AG04449 (cell line): ENCODE results near the gene CD8B2.

ENCODE experiments used
- CTCF ChIA-PET: fragments of 350-600 bp; formaldehyde crosslinking; extraction: SDS; loops from one replicate; lab custom pipeline; 2021; ENCODE audit warnings: antibody characterized with exemption; lab: Yijun Ruan, JAX
- POLR2A ChIA-PET: fragments of 400-600, 350-600 bp; formaldehyde crosslinking; extraction: SDS; loops from one replicate; lab custom pipeline; 2020; ENCODE audit warnings: antibody characterized with exemption, inconsistent platforms; lab: Yijun Ruan, JAX
- DNase-seq: peaks from one replicate; pipeline ENCODE4 v3.0.0-alpha.2; 2010; ENCODE audit warnings: low read depth, low spot score
- H3K4me3 ChIP-seq: 2 replicates; pipeline ENCODE4 v1.5.1; 2011; ENCODE audit warnings: low read depth, mild to moderate bottlenecking, control low read depth, low read length
- TF ChIP-seq, protein P1 (sequence below): IDR thresholded peaks from one replicate; pipeline ENCODE4 v1.5.1; 2011; ENCODE audit warnings: mild to moderate bottlenecking, moderate library complexity, low read length, control low read depth, inconsistent platforms; ENCODE audit not compliant: insufficient read depth; ENCODE audit errors: missing control alignments

Gene CD8B2

DNA sequence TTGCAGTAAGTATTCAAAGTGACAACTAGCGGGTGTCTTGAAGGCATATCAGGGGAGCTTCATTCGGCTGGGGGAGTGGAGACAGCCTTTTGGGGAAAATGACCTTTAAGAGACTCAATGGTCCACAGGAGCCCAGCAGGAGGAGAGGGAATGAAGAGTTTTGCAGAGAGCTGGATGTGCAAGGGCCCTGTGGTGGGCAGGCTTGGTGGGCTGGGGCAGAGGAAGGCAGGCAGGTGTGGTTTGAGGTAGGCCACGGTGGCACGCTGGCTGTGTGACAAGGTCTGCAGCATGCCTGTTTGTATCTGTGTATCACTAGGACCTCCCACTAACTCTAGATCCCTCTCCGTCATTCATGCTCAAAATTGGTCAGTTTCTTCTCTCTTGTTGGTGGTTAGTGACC lies 53.7 kb downstream of the CD8B2 start:
- POLR2A ChIA-PET = no interaction called here
- CTCF ChIA-PET = interaction anchor here (5.8 kb wide), 1 partner anchor 436 kb away, joined by 37 read pairs; no protein-coding TSS in a partner anchor
- H3K4me3 ChIP-seq = no peak overlapping the region
- no peak for DNase-seq
- TF ChIP-seq, protein P1, sequence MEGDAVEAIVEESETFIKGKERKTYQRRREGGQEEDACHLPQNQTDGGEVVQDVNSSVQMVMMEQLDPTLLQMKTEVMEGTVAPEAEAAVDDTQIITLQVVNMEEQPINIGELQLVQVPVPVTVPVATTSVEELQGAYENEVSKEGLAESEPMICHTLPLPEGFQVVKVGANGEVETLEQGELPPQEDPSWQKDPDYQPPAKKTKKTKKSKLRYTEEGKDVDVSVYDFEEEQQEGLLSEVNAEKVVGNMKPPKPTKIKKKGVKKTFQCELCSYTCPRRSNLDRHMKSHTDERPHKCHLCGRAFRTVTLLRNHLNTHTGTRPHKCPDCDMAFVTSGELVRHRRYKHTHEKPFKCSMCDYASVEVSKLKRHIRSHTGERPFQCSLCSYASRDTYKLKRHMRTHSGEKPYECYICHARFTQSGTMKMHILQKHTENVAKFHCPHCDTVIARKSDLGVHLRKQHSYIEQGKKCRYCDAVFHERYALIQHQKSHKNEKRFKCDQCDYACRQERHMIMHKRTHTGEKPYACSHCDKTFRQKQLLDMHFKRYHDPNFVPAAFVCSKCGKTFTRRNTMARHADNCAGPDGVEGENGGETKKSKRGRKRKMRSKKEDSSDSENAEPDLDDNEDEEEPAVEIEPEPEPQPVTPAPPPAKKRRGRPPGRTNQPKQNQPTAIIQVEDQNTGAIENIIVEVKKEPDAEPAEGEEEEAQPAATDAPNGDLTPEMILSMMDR = no peak

DNA sequence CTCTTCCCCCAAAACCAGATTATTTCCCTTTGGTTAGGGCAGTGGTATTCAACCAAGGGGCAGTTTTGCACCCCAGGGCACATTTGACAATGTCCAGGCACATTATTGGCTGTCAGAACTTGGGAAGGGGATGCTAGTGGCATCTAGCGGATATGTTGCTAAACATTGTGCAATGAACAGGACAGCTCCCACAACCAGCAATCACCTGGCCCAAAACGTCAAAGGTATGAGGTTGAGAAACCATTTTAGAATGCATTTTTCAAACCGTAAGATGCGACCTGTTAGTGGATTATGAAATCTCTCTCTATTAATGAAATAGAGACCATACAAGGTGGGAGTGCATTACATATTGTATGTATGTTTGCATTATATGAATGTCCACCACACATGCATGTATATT lies 54.2 kb downstream of the CD8B2 start:
- no peak overlapping the region for H3K4me3 ChIP-seq
- ChIA-PET POLR2A (no interaction called here), CTCF (interaction anchor here (5.8 kb wide), 1 partner anchor 436 kb away, joined by 37 read pairs; no protein-coding TSS in a partner anchor)
- DNase-seq = no peak
- TF ChIP-seq, protein P1 = no peak

- no peak overlapping the region; the same call in 1 of the 2 replicates for H3K4me3 ChIP-seq
- CTCF ChIA-PET = interaction anchor here (0.7 to 5.8 kb wide), 9 partner anchors 8 to 437 kb away, joined by 3 to 37 read pairs (median 6); no protein-coding TSS in a partner anchor
- TF ChIP-seq, protein P1 = peak; percentile 85
- POLR2A ChIA-PET = no interaction called here
- DNase-seq = no peak
Observed at GRCh38 chr2:106542746-106543359, 55.7 kb downstream of the CD8B2 start.

DNA sequence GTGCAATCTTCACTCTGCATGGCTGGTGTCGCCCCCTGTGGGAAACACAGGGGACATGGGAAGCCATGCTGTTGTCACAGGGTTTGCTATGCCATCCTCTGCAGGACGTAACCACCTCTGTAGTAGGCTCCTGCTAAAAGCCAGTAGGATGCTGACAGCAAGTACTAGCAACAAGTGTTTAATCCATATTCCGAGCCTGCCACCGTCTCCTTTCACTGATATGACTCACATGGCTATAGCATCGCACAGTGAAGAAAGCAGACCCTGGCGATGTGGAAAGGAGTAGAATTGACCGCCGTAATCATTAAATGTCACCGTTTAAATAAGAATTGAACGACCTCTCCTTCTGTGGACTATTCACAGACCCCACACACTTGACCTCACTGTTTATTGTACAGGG lies 57.8 kb downstream of the CD8B2 start:
- CTCF ChIA-PET = interaction anchor here (1.4 to 5.8 kb wide), 3 partner anchors 9 to 440 kb away, joined by 3 to 37 read pairs (median 3); no protein-coding TSS in a partner anchor
- TF ChIP-seq, protein P1 = no peak
- H3K4me3 ChIP-seq = no peak overlapping the region
- POLR2A ChIA-PET = no interaction called here
- DNase-seq = no peak

DNA sequence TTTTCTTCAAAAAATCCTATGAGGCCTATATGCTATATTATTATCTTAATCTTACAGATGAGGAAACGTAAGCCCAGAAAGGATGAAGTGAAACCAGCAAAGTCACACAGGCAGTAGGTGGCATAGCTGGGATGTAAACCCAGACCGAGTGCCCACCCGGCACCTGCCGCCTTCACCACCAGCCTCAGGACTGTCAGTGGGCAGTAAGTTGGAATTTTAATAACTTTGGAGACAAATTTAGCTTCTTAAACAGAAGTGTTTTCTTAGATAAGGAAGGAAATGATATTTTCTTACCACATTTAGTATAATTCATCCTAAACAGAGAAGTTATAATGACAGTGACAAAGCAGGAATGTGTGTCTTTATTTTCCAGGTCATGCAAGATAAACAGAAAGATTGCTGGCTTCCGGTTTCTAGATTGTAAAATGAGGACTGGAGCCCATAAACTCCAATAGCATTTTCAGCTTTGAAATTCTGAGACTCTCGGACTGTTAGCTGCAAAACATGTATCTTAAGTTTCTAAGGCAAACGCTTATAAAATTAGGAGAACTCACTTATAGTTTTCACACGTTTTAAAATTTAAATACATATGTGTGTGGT lies 59.3 kb downstream of the CD8B2 start:
- CTCF ChIA-PET = interaction anchor here (1.3 to 2.5 kb wide), 3 partner anchors 10 to 441 kb away, joined by 3 to 8 read pairs (median 4); no protein-coding TSS in a partner anchor
- no peak for DNase-seq
- POLR2A ChIA-PET = no interaction called here
- no peak overlapping the region for H3K4me3 ChIP-seq
- TF ChIP-seq, protein P1 = no peak
